ENCODE results near the gene BMAL2. TPM values are rescaled to one million over a fixed set of nuclear protein-coding genes. Genes with fewer than 3 reads are reported as not detected.

The BMAL2 gene, protein sequence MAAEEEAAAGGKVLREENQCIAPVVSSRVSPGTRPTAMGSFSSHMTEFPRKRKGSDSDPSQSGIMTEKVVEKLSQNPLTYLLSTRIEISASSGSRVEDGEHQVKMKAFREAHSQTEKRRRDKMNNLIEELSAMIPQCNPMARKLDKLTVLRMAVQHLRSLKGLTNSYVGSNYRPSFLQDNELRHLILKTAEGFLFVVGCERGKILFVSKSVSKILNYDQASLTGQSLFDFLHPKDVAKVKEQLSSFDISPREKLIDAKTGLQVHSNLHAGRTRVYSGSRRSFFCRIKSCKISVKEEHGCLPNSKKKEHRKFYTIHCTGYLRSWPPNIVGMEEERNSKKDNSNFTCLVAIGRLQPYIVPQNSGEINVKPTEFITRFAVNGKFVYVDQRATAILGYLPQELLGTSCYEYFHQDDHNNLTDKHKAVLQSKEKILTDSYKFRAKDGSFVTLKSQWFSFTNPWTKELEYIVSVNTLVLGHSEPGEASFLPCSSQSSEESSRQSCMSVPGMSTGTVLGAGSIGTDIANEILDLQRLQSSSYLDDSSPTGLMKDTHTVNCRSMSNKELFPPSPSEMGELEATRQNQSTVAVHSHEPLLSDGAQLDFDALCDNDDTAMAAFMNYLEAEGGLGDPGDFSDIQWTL
- total RNA-seq (2012; rRNA removed), result 26.4 and 37.0 TPM in 2 replicates

- Histone ChIP-seq H3K9ac (ENCODE audit: low read depth, low read length) (peak within 1 kb of the TSS; percentile 65), H3K4me1 (ENCODE audit: control insufficient read depth, insufficient read depth, low read length) (peaks cover 29% of the 10 kb centered on the region), H3K4me2 (ENCODE audit: low read length) (peak within 1 kb of the TSS; percentile 79), H3K27me3 (ENCODE audit: control insufficient read depth, insufficient read depth, low read length) (no peaks in the 10 kb centered on the region), H3K36me3 (ENCODE audit: insufficient read depth, low read length) (no peaks in the 10 kb centered on the region), H3K9me3 (replicated peaks; ENCODE audit: low read length) (no peaks in the 10 kb centered on the region), H3K4me3 (ENCODE audit: low read length) (peak within 1 kb of the TSS; percentile 81)
Observed at GRCh38 chr12:27332714-27333402, at the start of gene BMAL2. TSS of gene BMAL2 (plus strand) at chr12:27332836. CDS start at chr12:27333073, 237 bp downstream.

DNA sequence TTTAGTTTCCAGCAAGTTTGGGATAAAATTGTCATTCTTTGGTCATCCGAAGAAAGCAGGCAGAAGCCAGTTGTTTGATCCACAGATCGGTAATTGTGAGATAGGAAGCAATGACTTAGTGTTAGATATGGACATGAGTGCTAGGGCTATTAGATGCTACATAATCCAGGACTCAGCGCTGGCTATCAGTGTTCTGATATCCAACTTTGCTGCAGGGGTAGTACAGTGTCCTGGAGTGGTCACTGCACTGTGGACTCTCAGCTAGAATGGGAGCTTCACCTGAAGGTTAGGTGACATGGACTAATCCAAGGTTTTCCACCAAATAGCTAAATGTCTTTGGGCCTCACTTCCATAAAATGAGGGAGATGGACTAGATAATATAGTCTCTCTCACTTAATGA is 48.6 kb upstream of the BMAL2 start:
- no peaks in the 10 kb centered on the region for H3K27me3 ChIP-seq (ENCODE audit: control insufficient read depth, insufficient read depth, low read length)
- H3K4me1 ChIP-seq (ENCODE audit: control insufficient read depth, insufficient read depth, low read length), result peaks cover 21% of the 10 kb centered on the region
- peak overlapping the region; percentile 58 for H3K4me2 ChIP-seq (ENCODE audit: low read length)
- H3K36me3 ChIP-seq (ENCODE audit: insufficient read depth, low read length), result no peaks in the 10 kb centered on the region
- H3K9me3 ChIP-seq (replicated peaks; ENCODE audit: low read length), result no peaks in the 10 kb centered on the region
- no peak overlapping the region for H3K9ac ChIP-seq (ENCODE audit: low read depth, low read length)
- no peak overlapping the region for H3K4me3 ChIP-seq (ENCODE audit: low read length)

DNA sequence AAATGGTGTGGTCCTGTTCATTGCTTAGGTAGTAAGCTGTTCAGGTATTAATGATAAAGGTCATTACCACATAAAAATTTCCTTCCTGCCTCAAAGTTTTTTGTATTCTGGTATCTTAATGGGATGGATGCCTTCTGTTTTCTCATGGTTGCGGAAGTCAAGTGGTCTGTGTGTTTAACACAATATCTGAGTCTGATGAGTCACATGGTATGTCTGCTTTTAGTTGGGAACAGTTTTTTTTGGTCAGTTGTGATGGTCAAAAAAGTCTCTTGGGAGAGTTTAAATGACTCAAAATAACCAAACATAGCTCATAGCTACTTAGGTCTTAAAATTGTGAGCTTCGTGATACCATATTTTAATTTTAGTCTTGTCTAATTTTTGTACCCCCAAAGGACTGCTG is 47.9 kb upstream of the BMAL2 start:
- Histone ChIP-seq H3K4me3 (ENCODE audit: low read length) (no peak overlapping the region), H3K4me1 (ENCODE audit: control insufficient read depth, insufficient read depth, low read length) (peaks cover 21% of the 10 kb centered on the region), H3K36me3 (ENCODE audit: insufficient read depth, low read length) (no peaks in the 10 kb centered on the region), H3K27me3 (ENCODE audit: control insufficient read depth, insufficient read depth, low read length) (no peaks in the 10 kb centered on the region), H3K9me3 (replicated peaks; ENCODE audit: low read length) (no peaks in the 10 kb centered on the region), H3K4me2 (ENCODE audit: low read length) (peak overlapping the region; percentile 58), H3K9ac (ENCODE audit: low read depth, low read length) (peak overlapping the region; percentile 53)

DNA sequence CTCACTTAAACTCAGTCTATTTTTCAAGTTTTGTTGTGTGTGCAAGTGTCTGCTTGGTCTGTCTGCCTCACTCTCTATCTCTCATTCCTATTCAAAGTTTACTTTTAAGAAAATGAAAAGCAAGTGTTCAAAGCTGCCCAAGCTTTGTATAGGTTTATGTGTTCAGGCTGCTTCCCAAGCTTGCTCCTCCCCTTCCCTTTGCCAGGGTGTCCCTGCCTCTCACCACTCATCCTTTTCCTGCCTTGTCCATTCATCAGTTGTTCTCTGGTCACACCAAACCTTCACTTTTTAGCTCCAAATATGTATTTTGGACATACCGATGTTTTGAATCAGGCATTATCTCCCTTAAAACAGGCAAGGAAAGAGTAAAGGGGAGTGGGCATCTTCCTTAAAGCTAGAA is 47.2 kb upstream of the BMAL2 start:
- Histone ChIP-seq H3K27me3 (ENCODE audit: control insufficient read depth, insufficient read depth, low read length) (no peaks in the 10 kb centered on the region), H3K4me3 (ENCODE audit: low read length) (no peak overlapping the region), H3K4me2 (ENCODE audit: low read length) (peak overlapping the region; percentile 58), H3K4me1 (ENCODE audit: control insufficient read depth, insufficient read depth, low read length) (peaks cover 21% of the 10 kb centered on the region), H3K9ac (ENCODE audit: low read depth, low read length) (peak overlapping the region; percentile 53), H3K9me3 (replicated peaks; ENCODE audit: low read length) (no peaks in the 10 kb centered on the region), H3K36me3 (ENCODE audit: insufficient read depth, low read length) (no peaks in the 10 kb centered on the region)

GRCh38 chr12:27289414-27289813 is 43.2 kb upstream of the BMAL2 start:
- no peaks in the 10 kb centered on the region for H3K27me3 ChIP-seq (ENCODE audit: control insufficient read depth, insufficient read depth, low read length)
- peaks cover 30% of the 10 kb centered on the region for H3K4me1 ChIP-seq (ENCODE audit: control insufficient read depth, insufficient read depth, low read length)
- H3K9me3 ChIP-seq (replicated peaks; ENCODE audit: low read length), result no peaks in the 10 kb centered on the region
- H3K4me3 ChIP-seq (ENCODE audit: low read length), result no peak overlapping the region
- no peak overlapping the region for H3K4me2 ChIP-seq (ENCODE audit: low read length)
- H3K36me3 ChIP-seq (ENCODE audit: insufficient read depth, low read length), result no peaks in the 10 kb centered on the region
- H3K9ac ChIP-seq (ENCODE audit: low read depth, low read length), result no peak overlapping the region

DNA sequence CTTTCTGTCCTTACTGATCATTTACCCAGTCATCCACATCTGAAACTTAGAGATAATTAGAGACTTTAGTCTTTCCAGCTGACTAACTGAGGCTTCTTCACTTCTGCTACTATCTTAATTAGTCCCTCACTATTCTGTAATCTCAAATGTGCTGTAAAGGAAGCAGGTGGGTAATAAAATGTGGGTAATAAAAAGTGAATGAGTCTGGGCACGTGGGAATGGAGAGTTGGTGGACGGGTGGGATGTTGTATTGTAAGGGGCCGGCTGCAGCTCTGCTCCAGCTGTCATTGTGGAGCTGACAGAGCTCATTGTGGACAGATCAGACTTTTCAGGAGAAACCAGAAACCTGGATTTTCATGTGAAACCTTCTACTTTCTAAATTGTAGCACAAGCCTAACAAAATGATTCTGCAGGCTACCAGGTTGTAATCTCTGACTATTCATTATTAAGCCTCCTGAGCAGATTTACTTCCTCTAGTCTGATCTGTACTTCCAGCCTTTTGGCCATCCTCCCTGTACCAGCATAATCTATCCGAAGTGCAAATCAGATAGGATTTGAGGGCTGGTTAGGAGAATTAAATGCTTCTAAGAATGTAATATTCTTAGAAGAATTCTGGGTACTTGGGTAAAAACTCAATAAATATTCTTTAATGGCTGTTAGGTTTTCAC is 42.0 kb upstream of the BMAL2 start:
- Histone ChIP-seq H3K4me2 (ENCODE audit: low read length) (no peak overlapping the region), H3K4me3 (ENCODE audit: low read length) (no peak overlapping the region), H3K9me3 (replicated peaks; ENCODE audit: low read length) (no peaks in the 10 kb centered on the region), H3K9ac (ENCODE audit: low read depth, low read length) (no peak overlapping the region), H3K4me1 (ENCODE audit: control insufficient read depth, insufficient read depth, low read length) (peaks cover 19% of the 10 kb centered on the region), H3K36me3 (ENCODE audit: insufficient read depth, low read length) (no peaks in the 10 kb centered on the region), H3K27me3 (ENCODE audit: control insufficient read depth, insufficient read depth, low read length) (no peaks in the 10 kb centered on the region)

GRCh38 chr12:27291862-27292261 is 40.8 kb upstream of the BMAL2 start:
- H3K27me3 ChIP-seq (ENCODE audit: control insufficient read depth, insufficient read depth, low read length), result no peaks in the 10 kb centered on the region
- H3K36me3 ChIP-seq (ENCODE audit: insufficient read depth, low read length), result no peaks in the 10 kb centered on the region
- no peak overlapping the region for H3K4me3 ChIP-seq (ENCODE audit: low read length)
- H3K4me2 ChIP-seq (ENCODE audit: low read length), result no peak overlapping the region
- peaks cover 15% of the 10 kb centered on the region for H3K4me1 ChIP-seq (ENCODE audit: control insufficient read depth, insufficient read depth, low read length)
- H3K9ac ChIP-seq (ENCODE audit: low read depth, low read length), result no peak overlapping the region
- no peaks in the 10 kb centered on the region for H3K9me3 ChIP-seq (replicated peaks; ENCODE audit: low read length)

GRCh38 chr12:27292718-27293117 is 39.9 kb upstream of the BMAL2 start:
- peaks cover 15% of the 10 kb centered on the region for H3K4me1 ChIP-seq (ENCODE audit: control insufficient read depth, insufficient read depth, low read length)
- H3K9me3 ChIP-seq (replicated peaks; ENCODE audit: low read length), result no peaks in the 10 kb centered on the region
- no peak overlapping the region for H3K4me2 ChIP-seq (ENCODE audit: low read length)
- H3K27me3 ChIP-seq (ENCODE audit: control insufficient read depth, insufficient read depth, low read length), result no peaks in the 10 kb centered on the region
- H3K36me3 ChIP-seq (ENCODE audit: insufficient read depth, low read length), result no peaks in the 10 kb centered on the region
- H3K4me3 ChIP-seq (ENCODE audit: low read length), result no peak overlapping the region
- H3K9ac ChIP-seq (ENCODE audit: low read depth, low read length), result no peak overlapping the region

DNA sequence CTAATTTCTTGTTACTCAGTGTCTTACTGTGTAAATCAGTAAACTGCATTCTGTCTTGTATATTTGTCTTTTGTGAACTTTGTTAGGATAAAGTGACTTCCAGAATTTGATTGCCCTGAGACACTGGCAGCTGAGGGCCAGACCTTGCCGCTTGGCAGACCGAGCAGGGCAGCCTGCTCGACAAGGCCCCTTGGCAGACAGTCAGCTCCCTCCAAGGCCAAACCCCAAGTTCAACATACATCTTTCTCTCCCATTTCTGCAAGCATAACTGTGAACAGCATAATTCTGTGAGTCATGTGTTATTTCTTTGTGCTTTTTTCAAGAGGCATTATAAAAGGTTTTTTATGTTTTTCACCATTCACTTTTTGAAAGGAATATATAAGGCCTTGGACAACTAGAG is 39.2 kb upstream of the BMAL2 start:
- no peaks in the 10 kb centered on the region for H3K9me3 ChIP-seq (replicated peaks; ENCODE audit: low read length)
- no peak overlapping the region for H3K4me2 ChIP-seq (ENCODE audit: low read length)
- no peaks in the 10 kb centered on the region for H3K27me3 ChIP-seq (ENCODE audit: control insufficient read depth, insufficient read depth, low read length)
- no peaks in the 10 kb centered on the region for H3K36me3 ChIP-seq (ENCODE audit: insufficient read depth, low read length)
- H3K9ac ChIP-seq (ENCODE audit: low read depth, low read length), result peak overlapping the region; percentile 6
- H3K4me1 ChIP-seq (ENCODE audit: control insufficient read depth, insufficient read depth, low read length), result peaks cover 15% of the 10 kb centered on the region
- H3K4me3 ChIP-seq (ENCODE audit: low read length), result no peak overlapping the region

DNA sequence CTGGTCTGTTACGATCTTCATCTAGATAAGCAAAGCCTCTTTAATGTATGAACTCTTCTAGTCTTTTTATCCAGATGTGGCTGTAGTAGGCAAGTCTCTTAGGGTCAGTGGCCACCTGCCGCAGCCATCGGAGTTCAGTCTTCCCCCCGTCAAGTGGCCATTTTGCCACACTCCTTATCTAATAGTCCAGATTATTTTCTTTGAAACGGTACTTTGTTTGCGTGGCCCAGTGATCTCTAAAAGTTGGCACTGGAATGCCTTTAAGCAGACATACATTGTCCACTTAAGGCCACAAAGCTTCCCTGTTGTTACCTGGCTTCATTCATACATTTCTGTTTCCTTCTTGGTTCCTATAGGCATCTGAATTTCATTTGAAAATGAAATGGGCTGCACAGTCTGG is 36.0 kb upstream of the BMAL2 start:
- Histone ChIP-seq H3K9ac (ENCODE audit: low read depth, low read length) (no peak overlapping the region), H3K4me3 (ENCODE audit: low read length) (no peak overlapping the region), H3K27me3 (ENCODE audit: control insufficient read depth, insufficient read depth, low read length) (no peaks in the 10 kb centered on the region), H3K4me1 (ENCODE audit: control insufficient read depth, insufficient read depth, low read length) (peaks cover 15% of the 10 kb centered on the region), H3K4me2 (ENCODE audit: low read length) (no peak overlapping the region), H3K9me3 (replicated peaks; ENCODE audit: low read length) (no peaks in the 10 kb centered on the region), H3K36me3 (ENCODE audit: insufficient read depth, low read length) (peaks cover 3% of the 10 kb centered on the region)

DNA sequence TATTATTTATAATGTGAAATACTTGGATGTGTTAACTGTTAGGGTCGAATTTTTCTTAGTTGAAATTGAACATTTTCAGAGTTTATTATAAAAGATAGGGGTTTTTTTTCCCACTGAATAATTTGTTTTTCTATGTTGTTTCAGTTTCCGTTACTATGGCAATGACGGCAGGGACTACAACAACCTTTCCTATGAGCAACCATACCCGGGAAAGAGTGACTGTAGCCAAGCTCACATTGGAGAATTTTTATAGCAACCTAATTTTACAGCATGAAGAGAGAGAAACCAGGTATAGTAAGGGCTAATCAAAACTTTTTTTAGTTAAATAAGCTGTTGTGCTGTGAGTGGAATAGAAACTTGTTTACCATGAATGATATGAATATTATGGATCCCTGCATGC is 35.1 kb upstream of the BMAL2 start:
- peaks cover 15% of the 10 kb centered on the region for H3K4me1 ChIP-seq (ENCODE audit: control insufficient read depth, insufficient read depth, low read length)

More for the DNA sequence above, 35.1 kb upstream of the BMAL2 start:
- H3K4me3 ChIP-seq (ENCODE audit: low read length), result no peak overlapping the region
- H3K9me3 ChIP-seq (replicated peaks; ENCODE audit: low read length), result no peaks in the 10 kb centered on the region
- H3K9ac ChIP-seq (ENCODE audit: low read depth, low read length), result no peak overlapping the region
- peaks cover 3% of the 10 kb centered on the region for H3K36me3 ChIP-seq (ENCODE audit: insufficient read depth, low read length)
- H3K27me3 ChIP-seq (ENCODE audit: control insufficient read depth, insufficient read depth, low read length), result no peaks in the 10 kb centered on the region
- no peak overlapping the region for H3K4me2 ChIP-seq (ENCODE audit: low read length)
